Activated gamma-delta T cell (primary cell): ENCODE results near the gene RBM15.

Experiments used
- DNase-seq: peaks from one replicate; lab custom pipeline; 2025; lab: John Stamatoyannopoulos, UW

Gene RBM15

GRCh38 chr1:110348050-110348449, 8.9 kb downstream of the RBM15 start:
- no peak for DNase-seq

- no peak for DNase-seq
Measured at GRCh38 chr1:110348771-110349170, 9.6 kb downstream of the RBM15 start.

- DNase-seq, result no peak
Measured at GRCh38 chr1:110350360-110350759, 11.2 kb downstream of the RBM15 start.

GRCh38 chr1:110355321-110355720, 16.1 kb downstream of the RBM15 start:
- no peak for DNase-seq

GRCh38 chr1:110356379-110356778, 17.2 kb downstream of the RBM15 start:
- no peak for DNase-seq

GRCh38 chr1:110360431-110360830, 21.3 kb downstream of the RBM15 start:
- no peak for DNase-seq

GRCh38 chr1:110361856-110362255, 22.7 kb downstream of the RBM15 start:
- no peak for DNase-seq

GRCh38 chr1:110364221-110364620, 25.0 kb downstream of the RBM15 start:
- DNase-seq, result no peak

GRCh38 chr1:110370827-110371226, 31.6 kb downstream of the RBM15 start:
- no peak for DNase-seq

- no peak for DNase-seq
Measured at GRCh38 chr1:110375490-110375889, 36.3 kb downstream of the RBM15 start.

GRCh38 chr1:110380672-110381283, 41.6 kb downstream of the RBM15 start:
- DNase-seq, result no peak

GRCh38 chr1:110383251-110383990, 44.2 kb downstream of the RBM15 start:
- DNase-seq, result no peak

- DNase-seq, result no peak
Measured at GRCh38 chr1:110384581-110385321, 45.6 kb downstream of the RBM15 start.

GRCh38 chr1:110385369-110385768, 46.2 kb downstream of the RBM15 start:
- DNase-seq, result no peak

GRCh38 chr1:110387048-110387754, 48.0 kb downstream of the RBM15 start:
- no peak for DNase-seq

GRCh38 chr1:110390096-110390495, 50.9 kb downstream of the RBM15 start:
- no peak for DNase-seq

GRCh38 chr1:110390692-110391245, 51.6 kb downstream of the RBM15 start, which contains the start of gene SLC16A4:
Gene SLC16A4, minus strand, starts transcription at chr1:110391026. Its CDS starts 1,703 bp downstream, at chr1:110389323.
- no peak for DNase-seq

GRCh38 chr1:110393286-110393685, 54.1 kb downstream of the RBM15 start:
- DNase-seq, result no peak

GRCh38 chr1:110393691-110394492, 54.7 kb downstream of the RBM15 start:
- no peak for DNase-seq

GRCh38 chr1:110394493-110394820, 55.3 kb downstream of the RBM15 start:
- DNase-seq, result no peak
